SK-N-MC (cell line): ENCODE data around the gene NIPBL.

Source experiments
- EZH2 ChIP-seq: fragments of 200-600 bp; sonication (generic); IDR thresholded peaks from one replicate; pipeline ENCODE4 v1.6.1; 2017; ENCODE audit warnings: antibody characterized with exemption
- POLR2AphosphoS5 ChIP-seq: IDR thresholded peaks from 2 replicates; pipeline ENCODE4 v1.6.1; 2012; ENCODE audit warnings: mild to moderate bottlenecking, low read depth, low read length, borderline replicate concordance

DNA sequence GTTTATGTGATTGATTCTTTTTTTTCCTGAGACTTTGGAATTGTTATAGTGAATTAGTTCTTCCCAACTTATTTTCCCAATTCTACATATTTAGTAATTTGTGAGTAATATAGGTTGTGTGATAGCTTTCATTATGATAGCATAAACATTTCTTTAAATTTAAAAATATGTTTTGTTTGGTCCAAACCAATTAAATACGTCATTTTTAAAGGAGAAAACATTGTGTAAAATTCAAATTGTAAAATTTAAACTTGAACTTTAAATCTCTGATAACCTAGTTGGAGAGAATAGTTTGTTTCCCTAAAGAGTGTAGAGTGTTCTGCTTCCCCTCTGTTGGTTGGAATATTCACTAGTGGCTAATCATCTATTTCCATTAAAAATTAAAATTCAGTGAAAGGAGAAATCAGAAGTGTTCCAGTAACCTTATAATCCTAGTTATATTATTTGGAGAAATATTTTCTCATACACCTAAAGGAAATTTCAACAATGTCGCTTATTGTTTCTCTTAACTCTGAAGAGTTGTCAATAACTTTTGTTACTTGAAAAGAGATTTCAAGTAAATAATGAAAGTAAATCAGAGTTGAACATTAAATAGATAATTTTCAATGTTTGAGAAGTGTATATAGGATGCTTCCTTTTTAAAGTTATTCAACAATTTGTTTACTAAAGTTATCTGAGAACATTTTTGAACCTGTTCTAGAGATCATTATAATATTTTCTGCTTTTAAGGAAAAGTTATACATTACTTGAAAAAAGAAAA is 2.9 kb downstream of the NIPBL start:
- TF ChIP-seq EZH2 (no peak), POLR2AphosphoS5 (no peak)
